Measurements from ENCODE around the gene WDFY2.

Gene WDFY2

DNA sequence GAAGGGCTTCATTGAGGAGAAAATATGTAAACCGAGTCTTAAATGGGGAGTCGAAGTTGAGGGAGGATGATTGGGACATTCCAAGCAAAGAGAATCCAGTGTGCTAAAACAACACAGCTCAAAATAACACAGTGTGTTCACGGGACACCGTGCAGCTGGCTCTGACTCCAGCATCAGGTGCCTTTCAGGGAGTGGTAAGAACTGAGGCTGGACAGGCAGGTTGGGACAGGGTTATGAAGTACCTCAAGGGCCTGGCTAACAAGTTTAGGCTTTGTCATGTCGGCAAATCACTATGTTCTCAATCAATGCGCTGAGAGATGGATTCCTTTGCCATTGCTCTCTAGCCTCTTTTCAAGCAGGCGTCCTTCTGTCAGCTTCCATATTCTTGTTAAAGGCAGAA is 27.5 kb upstream of the WDFY2 start:
- no peak for TF ChIP-seq GATA2 (IDR thresholded peaks at IDR 0.05; ENCODE audit: low read depth, low read length)
- TF ChIP-seq GATA3 (IDR thresholded peaks at IDR 0.05; ENCODE audit: low read depth, low read length) = no peak

DNA sequence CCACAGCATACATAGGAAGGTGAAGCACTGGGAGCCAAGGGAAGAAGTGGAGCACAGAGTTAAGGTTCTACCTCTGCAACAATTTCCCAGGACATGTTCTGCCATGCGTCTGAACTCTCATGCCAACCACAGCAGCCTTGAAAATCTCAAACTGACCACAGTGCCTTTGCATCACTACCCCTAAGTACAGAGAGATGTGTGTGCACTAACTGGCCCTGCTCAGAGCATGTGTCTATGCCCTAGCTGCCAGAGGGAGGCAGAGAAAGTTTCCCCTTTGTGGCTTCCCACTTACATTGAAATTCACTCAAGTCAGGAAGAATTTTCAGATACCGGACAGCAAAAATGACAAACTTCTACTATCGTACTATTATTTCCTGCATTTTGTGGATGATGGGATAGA is 26.8 kb upstream of the WDFY2 start:
- TF ChIP-seq GATA3 (IDR thresholded peaks at IDR 0.05; ENCODE audit: low read depth, low read length) = no peak
- TF ChIP-seq GATA2 (IDR thresholded peaks at IDR 0.05; ENCODE audit: low read depth, low read length) = no peak

DNA sequence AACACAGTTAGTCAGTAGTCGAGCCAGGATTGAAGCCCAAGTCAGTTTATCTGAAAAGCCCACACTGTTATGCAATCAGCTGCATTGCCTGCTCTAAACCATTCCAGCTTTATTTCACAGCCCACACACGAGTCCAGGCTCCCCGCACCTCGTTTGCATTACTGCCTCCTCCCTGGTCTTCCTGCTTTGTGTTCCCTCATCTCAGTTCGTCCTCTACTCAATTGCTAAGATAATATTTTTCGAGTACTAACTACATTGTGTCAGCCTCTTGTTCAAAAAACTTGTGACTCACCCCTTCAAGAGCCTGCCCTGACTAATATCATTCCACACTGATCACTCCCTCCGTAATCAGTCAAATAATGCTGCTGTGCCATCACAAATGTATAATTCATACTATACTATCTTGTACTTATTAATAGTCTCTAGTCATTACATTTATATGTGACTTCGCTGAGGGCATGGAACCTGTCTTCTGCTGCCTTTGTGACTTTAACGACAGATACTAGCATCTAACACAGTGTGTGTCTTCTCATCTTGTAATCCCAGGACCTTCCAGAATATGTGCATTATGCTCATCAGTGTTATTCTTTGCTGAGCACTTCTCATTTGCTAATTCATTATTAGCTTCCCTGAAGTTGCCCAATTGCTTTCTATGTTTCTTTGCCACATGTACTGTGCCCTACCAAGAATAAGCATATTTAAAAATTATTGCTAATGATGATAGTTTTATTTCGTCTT is 26.2 kb upstream of the WDFY2 start:
- no peak for TF ChIP-seq GATA2 (IDR thresholded peaks at IDR 0.05; ENCODE audit: low read depth, low read length)
- TF ChIP-seq GATA3 (IDR thresholded peaks at IDR 0.05; ENCODE audit: low read depth, low read length) = no peak

DNA sequence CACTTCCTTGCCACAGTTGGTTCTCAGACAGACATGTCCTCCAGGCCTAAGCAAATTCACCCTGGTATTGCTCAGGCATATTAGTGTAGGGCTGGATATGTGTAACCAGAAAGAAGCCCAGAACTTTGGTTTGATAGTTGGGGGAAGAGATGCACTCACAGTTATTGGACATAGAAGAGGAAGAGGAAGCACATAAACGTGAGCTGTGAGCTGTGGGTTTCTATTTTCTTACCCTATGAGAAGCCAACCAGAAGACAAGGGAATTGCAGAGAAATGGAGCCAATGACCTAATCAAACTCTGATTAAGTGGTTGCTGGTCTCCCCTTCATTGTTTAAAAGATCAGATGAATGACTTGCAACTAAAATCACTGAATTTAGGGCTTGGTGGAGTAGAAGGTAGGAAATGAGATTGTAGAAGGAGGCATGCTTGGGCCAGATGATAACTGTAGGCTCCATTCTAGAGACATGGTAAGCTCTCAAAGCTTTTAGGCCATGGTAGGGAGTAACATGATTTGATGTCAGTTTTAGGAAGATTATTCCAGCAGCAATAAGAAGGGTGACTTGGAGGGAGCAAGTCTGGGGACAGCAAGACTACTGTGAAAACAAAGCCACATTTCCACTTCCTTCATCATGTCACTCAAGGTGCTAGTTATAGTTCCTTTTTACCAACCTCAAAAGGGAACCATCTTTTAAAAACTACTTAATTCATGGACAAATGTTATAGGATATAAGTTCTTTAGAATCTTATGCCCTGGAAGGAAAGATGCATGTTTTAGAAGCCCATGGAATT is 24.1 kb upstream of the WDFY2 start:
- TF ChIP-seq GATA3 (IDR thresholded peaks at IDR 0.05; ENCODE audit: low read depth, low read length) (no peak), GATA2 (IDR thresholded peaks at IDR 0.05; ENCODE audit: low read depth, low read length) (no peak)

- TF ChIP-seq GATA3 (IDR thresholded peaks at IDR 0.05; ENCODE audit: low read depth, low read length) = no peak
- no peak for TF ChIP-seq GATA2 (IDR thresholded peaks at IDR 0.05; ENCODE audit: low read depth, low read length)
These were observed 22.1 kb upstream of the WDFY2 start for GRCh38 chr13:51562011-51562671.

- TF ChIP-seq GATA2 (IDR thresholded peaks at IDR 0.05; ENCODE audit: low read depth, low read length) = no peak
These were observed 20.0 kb upstream of the WDFY2 start for GRCh38 chr13:51564252-51564651.

DNA sequence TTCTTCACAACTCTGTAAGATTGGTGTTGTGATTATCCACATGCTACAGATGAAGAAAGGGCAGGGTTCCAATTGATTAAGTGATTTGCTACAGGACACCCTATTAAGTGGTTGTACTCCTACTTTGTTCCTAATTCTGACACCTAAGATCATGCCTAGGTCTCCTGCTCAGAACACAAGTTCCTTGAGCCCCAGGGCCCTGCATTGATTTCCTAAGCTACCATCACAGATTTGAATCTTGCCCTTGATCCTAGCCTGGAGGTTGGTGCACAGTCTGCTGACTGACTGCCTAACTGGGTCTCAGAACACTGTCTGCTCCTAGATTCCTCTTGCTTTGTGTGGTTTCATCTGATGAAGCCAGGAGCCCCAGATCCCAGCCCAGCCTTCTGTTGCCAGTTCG is 19.6 kb upstream of the WDFY2 start:
- TF ChIP-seq GATA2 (IDR thresholded peaks at IDR 0.05; ENCODE audit: low read depth, low read length) = no peak
- no peak for TF ChIP-seq GATA3 (IDR thresholded peaks at IDR 0.05; ENCODE audit: low read depth, low read length)

GRCh38 chr13:51576754-51577153 is 7.5 kb upstream of the WDFY2 start:
- TF ChIP-seq GATA3 (IDR thresholded peaks at IDR 0.05; ENCODE audit: low read depth, low read length) = no peak
- TF ChIP-seq GATA2 (IDR thresholded peaks at IDR 0.05; ENCODE audit: low read depth, low read length) = no peak

GRCh38 chr13:51577690-51578089 is 6.6 kb upstream of the WDFY2 start:
- TF ChIP-seq GATA2 (IDR thresholded peaks at IDR 0.05; ENCODE audit: low read depth, low read length) = no peak
- no peak for TF ChIP-seq GATA3 (IDR thresholded peaks at IDR 0.05; ENCODE audit: low read depth, low read length)

DNA sequence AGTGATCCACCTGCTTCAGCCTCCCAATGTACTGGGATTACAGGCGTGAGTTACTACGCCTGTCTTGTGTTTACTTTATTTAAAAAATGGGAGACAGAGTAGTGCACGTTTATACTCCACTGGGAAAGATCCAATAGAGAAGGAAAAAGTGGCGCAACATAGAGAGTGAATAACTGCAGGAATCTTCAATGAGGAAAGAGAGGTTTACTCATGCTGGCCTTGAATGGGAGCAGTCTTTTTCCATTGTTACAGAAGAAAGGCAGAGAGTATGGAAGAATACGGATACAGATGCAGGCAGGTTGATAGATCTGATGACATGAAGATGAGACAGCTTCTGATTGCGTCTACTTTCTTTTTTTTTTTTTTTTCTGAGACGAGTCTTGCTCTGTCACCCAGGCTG is 4.6 kb upstream of the WDFY2 start:
- TF ChIP-seq GATA3 (IDR thresholded peaks at IDR 0.05; ENCODE audit: low read depth, low read length) = no peak
- TF ChIP-seq GATA2 (IDR thresholded peaks at IDR 0.05; ENCODE audit: low read depth, low read length) = no peak

- no peak for TF ChIP-seq GATA2 (IDR thresholded peaks at IDR 0.05; ENCODE audit: low read depth, low read length)
- no peak for TF ChIP-seq GATA3 (IDR thresholded peaks at IDR 0.05; ENCODE audit: low read depth, low read length)
These were observed 3.0 kb upstream of the WDFY2 start for GRCh38 chr13:51581148-51581820.

DNA sequence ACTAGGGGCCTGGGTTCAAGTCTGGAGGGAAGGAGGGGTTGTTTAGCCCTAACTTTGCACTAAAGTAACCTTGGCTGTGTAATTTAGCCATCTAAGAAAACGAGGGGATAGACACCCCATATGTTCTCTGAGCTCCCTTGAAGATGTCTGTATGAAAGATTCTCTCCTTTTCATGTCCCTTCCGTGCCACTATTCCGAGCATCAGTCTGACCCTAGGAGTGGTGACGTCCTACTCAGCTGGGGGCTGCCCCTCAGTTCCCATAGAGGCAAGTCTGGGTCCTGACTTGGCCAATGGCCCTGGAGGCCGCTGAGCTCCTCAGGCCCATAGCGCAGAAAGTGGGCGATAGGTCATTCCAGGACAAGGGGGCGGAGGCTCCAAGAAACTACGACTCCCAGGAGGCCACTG is 790 bp upstream of the WDFY2 start:
- TF ChIP-seq GATA2 (IDR thresholded peaks at IDR 0.05; ENCODE audit: low read depth, low read length) (no peak), GATA3 (IDR thresholded peaks at IDR 0.05; ENCODE audit: low read depth, low read length) (no peak)

- TF ChIP-seq GATA2 (IDR thresholded peaks at IDR 0.05; ENCODE audit: low read depth, low read length) (no peak), GATA3 (IDR thresholded peaks at IDR 0.05; ENCODE audit: low read depth, low read length) (no peak)
These were observed 740 bp downstream of the WDFY2 start for GRCh38 chr13:51584731-51585672.

Data from SH-SY5Y (cell line).